HCT116 (cell line): ENCODE measurements around the gene OR5AC2.

ENCODE experiments used
- CEBPB ChIP-seq: IDR thresholded peaks from 2 replicates; pipeline ENCODE4 v1.6.1; 2012; ENCODE audit warnings: low read depth
- EZH2 ChIP-seq: fragments of 200-600 bp; sonication (generic); IDR thresholded peaks from 2 replicates; pipeline ENCODE4 v1.6.1; 2017; ENCODE audit warnings: antibody characterized with exemption, mixed run types
- POLR2A ChIP-seq: IDR thresholded peaks from 2 replicates; pipeline ENCODE4 v1.7.0; 2011; ENCODE audit warnings: borderline replicate concordance; ENCODE audit not compliant: insufficient read depth, insufficient read length; ENCODE audit errors: extremely low read depth

DNA sequence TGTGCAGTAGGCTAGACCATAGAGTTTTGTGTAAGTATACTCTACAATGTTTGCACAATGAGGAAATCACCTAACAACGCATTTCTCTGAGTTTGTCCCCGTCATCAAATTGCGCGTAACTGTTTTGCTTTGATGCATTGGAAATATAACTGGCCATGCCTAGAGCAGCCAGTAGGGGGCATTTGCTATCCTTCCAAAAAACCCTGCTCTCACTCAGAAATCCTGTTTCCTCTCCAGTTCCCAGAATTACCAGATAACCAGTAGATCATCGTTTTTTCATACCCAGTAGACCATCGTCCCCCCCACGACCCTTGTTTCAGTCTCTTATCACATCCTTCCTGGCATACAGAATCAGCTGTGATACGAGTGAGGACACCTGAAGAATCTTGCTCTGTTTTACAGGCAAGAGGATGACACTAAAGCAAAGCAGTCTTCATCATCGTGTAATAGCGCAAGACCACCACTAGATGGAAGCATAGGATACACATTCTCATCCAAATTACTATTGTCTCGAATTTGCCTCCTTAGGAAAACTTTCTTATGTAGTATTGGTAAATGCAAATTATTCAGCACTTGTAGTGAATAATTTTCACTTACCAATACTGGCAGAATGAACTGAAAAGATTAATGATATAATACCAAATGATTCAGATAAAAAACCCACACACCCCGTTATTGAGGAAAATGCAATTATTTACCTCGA lies 47.5 kb upstream of the OR5AC2 start:
- TF ChIP-seq EZH2, result no peak
- no peak for TF ChIP-seq CEBPB
- TF ChIP-seq POLR2A, result no peak
